ENCODE measurements around the gene TMEM181. TPM values are rescaled to one million over a fixed set of nuclear protein-coding genes. Genes with fewer than 3 reads are reported as not detected.
"Not testable (repeated sequence)": the region's sequence is repeated elsewhere in the genome, so short reads cannot be mapped to it uniquely, and the experiment has no call there.

TMEM181 gene
- total RNA-seq, 1 experiment from 2014 or later, result 24.3 TPM

DNA sequence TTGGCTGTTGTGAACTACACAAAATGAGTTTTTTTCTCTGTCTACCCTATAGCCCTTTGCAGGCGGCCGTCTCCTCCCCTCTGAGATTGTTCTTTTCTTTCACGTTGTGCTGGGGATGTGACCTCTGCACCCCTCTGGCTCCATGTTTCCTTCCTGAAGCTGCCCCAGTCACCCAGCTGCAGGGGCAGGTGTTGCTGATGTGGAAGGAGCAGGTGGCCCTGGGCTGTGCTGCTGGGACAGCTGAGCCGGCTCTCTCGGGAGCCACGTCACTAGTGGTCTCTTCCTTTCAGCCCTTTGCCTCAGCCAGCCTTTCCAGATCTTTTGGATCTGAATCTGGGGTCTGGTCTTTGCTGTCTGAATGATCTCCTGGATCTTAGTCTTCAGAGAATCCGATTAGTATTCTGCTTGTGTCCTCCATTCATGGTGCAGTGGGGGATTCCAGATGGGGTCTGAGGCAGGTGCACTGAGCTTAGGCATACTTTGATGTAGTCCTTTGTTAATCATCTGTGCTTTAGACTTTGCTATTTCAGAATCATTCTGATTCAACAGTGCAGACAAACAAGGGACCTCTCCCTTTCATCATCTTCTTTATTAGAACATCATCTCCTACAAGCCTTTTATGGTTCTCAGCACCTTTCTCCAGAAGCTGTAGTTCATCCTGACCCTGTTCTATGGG is 31.4 kb downstream of the TMEM181 start:
- DNase-seq (ENCODE audit: extremely low read depth, low read depth), result no peak

- DNase-seq (ENCODE audit: extremely low read depth, low read depth), result no peak
Observed at GRCh38 chr6:158591810-158592209, 31.9 kb downstream of the TMEM181 start.

DNA sequence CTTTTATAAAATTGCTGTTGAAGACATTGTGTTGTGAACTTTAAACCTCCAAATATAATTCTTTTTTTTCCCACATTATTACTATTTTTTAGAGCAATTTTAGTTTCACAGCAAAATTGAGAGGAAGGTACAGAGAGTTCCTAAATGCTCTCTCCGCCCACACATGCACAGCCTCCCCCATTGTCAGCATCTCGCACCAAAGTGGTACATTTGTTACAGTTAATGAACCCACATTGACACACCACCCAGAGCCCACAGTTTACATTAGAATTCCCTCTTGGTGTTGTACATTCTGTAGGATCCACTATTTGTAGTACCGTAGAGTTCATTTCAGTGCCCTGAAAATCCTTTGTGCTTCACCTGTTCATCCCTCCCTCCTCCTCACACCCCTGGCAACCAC is 33.8 kb downstream of the TMEM181 start:
- no peak for DNase-seq (ENCODE audit: extremely low read depth, low read depth)

- no peak for DNase-seq (ENCODE audit: extremely low read depth, low read depth)
Observed at GRCh38 chr6:158595223-158595622, 35.3 kb downstream of the TMEM181 start.

GRCh38 chr6:158596861-158597260 is 37.0 kb downstream of the TMEM181 start:
- DNase-seq (ENCODE audit: extremely low read depth, low read depth), result no peak

DNA sequence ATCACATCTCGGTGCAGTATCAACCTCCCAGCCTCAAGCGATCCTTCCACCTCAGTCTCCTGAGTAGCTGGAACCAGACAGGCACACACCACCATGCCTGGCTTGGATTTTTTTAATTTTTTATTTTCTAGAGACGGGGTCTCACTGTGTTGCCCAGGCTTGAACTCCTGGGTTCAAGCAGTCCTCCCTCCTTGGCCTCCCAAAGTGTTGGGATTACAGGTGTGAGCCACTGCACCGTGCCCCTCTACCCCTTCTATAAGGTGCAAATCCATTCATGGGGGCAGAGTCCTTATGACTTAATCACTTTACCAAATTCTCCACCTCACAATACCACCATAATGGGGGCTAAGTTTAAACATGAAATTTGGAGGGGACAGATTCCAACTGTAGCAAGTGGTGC is 37.7 kb downstream of the TMEM181 start:
- no peak for DNase-seq (ENCODE audit: extremely low read depth, low read depth)

DNA sequence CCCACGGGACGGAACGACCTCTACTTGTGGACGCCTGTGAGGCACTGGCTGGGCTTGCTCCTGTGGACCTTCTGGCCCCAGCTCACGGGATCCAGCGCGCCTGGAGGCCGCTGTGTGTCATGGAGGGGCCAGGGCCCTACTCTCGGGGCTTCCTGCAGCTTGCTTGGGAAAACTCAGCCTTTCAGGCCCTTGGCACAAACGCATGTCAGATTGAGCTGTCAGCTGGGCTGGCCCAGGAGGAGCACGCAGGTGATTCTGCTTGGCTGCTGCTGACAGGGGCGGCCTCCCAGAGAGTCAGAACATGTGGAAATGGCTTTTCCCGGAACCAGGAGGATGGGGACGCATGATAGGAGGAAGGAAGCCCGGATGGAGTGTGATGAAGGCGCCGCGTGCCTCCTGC is 39.7 kb downstream of the TMEM181 start:
- DNase-seq (ENCODE audit: extremely low read depth, low read depth), result no peak

DNA sequence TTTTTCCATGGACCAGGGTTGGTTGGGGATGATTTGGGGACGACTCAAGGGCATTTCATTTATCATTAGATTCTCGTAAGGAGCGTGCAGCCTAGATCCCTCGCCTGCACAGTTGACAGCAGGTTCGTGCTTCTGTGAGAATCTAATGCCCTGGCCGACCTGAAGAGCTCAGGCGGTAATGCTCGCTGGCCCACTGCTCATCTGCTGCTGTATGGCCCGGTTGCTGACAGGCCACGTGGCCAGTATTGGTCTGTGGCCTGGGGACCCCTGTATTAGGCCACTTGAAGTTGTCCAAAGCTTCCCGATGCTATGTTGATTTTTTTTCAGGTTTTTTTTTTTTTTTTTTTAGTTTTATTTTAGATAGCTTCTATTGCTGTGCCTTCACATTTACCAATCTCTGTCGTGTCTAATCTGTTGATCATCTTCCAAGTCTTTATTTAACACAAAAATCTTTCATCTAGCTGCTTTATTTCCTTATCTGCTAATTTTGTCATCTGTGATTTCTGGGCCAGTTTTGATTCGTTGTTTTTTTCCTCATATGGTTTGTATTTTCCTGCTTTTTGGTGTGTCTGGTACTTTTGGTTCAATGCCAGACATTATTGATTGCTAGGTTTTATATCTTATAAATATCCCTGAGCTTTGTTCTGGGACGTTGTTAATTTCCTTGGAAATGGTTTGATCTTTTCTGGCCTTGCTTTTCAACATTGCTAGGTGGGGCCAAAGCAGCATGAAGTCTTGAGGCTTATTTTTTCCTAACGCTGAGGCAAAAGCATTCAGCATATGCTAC is 43.6 kb downstream of the TMEM181 start:
- no peak for DNase-seq (ENCODE audit: extremely low read depth, low read depth)

GRCh38 chr6:158604048-158604406 is 44.1 kb downstream of the TMEM181 start:
- DNase-seq (ENCODE audit: extremely low read depth, low read depth), result no peak

DNA sequence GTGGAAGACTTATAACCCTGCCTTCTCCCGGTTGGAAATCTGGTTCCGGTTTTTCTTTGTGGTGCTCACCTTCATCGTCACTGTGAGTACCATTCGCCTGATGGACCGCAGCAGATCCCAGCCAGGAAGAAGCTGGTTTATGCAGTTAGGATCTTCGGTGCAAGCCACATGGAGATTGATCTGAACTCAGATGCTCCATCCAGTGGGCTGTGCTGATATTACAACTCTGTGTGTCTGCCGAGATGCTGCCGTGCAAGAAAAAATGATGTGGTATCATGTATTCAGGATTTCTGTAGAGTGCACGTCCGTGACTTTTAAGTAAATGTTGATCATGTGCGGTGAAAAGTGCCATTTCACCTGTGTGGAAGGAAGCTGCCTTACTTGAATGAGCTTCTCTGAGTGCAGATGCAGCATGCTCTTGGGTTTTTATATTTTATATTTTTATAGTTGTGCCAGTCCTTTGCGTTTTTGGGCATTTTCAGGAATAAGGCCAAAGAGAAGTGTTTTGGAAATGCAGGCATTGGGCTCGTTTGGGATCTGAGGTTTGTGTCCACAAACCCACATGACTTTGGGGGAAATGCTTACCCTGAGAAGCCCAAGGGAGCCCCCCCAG is 45.5 kb downstream of the TMEM181 start:
- DNase-seq (ENCODE audit: extremely low read depth, low read depth), result peak; percentile 65

DNA sequence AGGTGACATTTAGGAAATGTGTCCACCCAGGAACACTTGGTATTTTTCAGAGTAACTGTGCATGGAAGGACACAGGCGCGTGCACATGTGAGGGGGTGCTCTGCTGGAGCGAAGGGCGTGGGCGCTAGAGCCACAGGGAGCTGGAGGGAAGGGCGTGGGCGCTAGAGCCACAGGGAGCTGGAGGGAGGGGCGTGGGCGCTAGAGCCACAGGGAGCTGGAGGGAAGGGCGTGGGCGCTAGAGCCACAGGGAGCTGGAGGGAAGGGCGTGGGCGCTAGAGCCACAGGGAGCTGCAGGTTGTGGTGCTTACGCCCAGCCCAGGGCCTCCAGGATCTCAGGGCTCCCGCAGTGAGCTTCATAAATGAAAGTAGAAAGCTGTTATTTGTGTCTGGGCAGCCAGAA is 46.1 kb downstream of the TMEM181 start:
- DNase-seq (ENCODE audit: extremely low read depth, low read depth), result not testable (repeated sequence)

DNA sequence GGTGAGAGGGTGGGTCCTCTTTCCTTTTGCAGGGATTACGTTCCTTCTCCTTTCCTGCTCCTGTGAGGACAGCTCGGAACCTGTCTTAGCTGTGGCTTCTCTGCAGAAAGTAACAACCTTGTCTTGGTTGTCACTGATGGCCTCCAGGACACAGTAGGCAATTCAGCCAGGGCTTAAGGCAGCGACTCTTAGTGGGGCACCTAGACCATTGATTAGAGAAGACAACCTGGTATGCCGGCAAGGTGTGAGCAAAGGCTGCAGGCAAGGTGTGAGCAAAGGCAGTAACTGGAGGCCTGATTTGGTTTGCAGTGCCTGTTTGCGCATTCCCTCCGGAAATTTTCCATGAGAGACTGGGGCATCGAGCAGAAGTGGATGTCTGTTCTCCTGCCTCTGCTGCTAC is 47.0 kb downstream of the TMEM181 start:
- DNase-seq (ENCODE audit: extremely low read depth, low read depth), result no peak

DNA sequence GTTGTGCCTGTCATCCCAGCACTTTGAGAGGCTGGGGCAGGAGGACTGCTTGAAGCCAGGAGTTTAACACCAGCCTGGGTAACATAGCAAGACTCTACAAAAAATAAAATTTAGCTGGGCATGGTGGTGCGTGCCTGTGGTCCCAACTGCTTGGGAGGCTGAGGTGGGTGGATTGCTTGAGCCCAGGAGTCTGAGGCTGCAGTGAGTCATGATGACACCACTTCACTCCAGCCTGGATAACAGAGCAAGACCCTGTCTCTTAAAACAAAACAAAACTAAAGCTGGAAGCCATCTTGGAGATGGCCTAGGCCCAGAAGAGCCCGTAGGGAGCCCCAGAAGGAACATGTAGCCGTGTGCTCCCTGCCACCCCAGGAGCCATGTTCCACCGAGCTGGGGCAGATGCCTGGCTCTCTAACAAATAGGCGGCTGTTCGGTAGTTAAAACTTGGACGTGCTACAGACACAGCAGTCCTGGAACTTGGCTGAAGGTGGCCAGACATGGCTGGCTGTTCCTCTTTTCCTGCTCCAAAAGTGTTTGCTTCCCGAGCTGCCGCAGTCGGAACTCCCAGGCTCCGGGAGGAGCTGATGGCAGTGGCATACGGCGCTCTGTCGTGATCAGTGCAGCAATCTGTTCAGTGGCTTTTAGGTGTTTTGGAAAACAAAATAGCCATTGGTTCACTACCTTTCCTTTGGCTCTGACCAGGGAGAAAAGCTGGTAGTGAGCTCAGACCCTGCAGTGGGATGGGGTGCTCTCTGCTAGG is 47.7 kb downstream of the TMEM181 start:
- no peak for DNase-seq (ENCODE audit: extremely low read depth, low read depth)

DNA sequence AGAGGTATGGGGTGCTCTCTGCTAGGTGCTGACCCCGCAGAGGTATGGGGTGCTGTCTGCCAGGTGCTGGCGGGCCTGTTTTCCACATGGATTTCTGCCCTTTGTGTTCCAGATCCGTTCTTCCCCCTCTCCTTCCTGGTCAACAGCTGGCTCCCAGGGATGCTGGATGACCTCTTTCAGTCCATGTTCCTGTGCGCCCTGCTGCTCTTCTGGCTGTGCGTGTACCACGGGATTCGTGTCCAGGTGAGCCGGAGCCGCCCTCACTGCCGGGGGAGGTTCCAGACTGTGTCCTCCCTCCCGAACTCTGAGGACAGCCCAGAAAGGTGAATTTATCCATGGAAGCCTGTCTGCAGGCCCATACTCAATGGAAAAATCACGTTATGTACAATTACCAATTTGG is 48.3 kb downstream of the TMEM181 start:
- DNase-seq (ENCODE audit: extremely low read depth, low read depth), result no peak

- DNase-seq (ENCODE audit: extremely low read depth, low read depth), result no peak
Observed at GRCh38 chr6:158609455-158610155, 49.7 kb downstream of the TMEM181 start.

GRCh38 chr6:158610319-158610968 is 50.6 kb downstream of the TMEM181 start:
- DNase-seq (ENCODE audit: extremely low read depth, low read depth), result no peak

GRCh38 chr6:158611039-158611438 is 51.1 kb downstream of the TMEM181 start:
- no peak for DNase-seq (ENCODE audit: extremely low read depth, low read depth)

DNA sequence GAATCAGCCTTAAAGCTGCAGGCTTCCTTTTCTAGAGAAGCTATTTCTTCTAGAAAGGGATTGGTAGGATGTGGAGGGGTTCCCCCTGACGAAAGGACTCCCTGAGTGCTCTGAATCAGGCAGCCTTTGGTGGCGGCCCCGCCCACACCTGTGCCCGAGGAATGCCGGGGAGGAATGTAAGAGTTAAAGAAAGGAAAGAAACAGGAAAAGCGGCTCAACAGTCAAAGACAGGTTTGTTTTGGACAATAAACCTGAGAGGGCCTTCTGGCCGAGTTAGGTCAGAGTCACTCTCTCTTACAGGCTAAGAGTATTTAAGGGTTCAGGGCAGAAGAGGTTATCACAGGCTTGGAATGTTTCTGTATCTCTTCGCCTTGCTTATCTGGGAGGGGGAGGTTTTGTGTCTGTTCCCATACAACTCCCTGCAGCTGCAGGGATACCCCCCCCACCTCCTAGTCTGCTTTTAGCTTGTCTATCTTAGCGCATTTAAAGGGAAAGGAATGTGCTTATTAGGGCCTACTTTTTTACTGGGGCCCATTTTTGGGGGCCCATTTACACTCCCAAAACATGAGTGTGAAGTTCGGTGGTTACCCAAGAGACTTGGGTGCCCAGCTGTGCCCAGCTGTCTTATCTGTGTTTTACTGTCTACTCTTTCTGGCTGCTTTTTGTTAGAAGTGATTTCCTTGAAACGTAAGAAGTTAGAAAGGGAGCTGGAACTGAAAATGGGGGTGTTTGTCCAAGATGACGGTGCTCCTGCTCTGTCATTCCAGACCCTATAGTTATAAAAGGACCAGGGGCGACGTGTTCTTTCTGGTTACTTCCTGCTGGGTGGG is 51.9 kb downstream of the TMEM181 start:
- DNase-seq (ENCODE audit: extremely low read depth, low read depth), result no peak

DNA sequence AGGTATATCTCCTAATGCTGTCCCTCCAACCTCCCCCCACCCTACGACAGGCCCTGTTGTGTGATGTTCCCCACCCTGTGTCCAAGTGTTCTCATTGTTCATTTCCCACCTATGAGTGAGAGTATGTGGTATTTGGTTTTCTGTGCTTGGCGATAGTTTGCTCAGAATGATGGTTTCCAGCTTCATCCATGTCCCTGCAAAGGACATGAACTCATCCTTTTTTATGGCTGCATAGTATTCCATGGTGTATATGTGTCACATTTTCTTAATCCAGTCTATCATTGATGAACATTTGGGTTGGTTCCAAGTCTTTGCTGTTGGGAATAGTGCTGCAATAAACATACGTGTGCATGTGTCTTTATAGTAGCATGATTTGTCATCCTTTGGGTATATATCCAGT is 54.7 kb downstream of the TMEM181 start:
- not testable (repeated sequence) for DNase-seq (ENCODE audit: extremely low read depth, low read depth)
